Breast epithelium (tissue), 3 donors: ENCODE results near the gene LPCAT2.

ENCODE experiments used
- POLR2A ChIP-seq: fragments of 450-650 bp; IDR thresholded peaks from one replicate; pipeline ENCODE4 v1.6.1; 2016; ENCODE audit warnings: antibody characterized with exemption, mild to moderate bottlenecking, moderate library complexity
- POLR2AphosphoS5 ChIP-seq, 3 donors: sonication (generic); formaldehyde crosslinking; IDR thresholded peaks; one replicate each; pipeline ENCODE4 v1.6.1; 2017; ENCODE audit warnings: antibody characterized with exemption in 3 of 3
- TF ChIP-seq, protein P1 (sequence below), 3 donors: fragments of 450-650 bp; IDR thresholded peaks; one replicate each; pipeline ENCODE4 v1.5.1; 2016 to 2017; ENCODE audit warnings: antibody characterized with exemption in 3 of 3, mild to moderate bottlenecking in 3 of 3, moderate library complexity in 3 of 3

DNA sequence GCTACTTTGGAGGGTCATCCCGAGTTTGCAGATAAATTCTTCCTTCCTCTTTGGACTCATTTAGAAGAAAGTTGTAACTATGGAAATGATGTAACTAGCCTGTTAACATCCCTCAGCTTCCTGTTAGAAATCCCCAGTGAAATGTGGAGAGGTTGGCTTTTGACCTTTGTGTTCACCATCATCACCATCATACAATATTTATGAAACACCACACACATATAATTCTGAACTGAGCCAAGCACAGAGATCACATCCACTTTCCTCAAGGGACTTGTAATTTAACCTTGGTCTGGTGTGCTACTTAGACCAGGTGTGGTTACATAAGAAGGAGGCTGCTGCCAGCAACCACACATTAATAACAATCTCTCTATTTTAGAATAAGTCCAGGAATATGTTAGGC, 60.2 kb downstream of the LPCAT2 start:
- TF ChIP-seq, protein P1, sequence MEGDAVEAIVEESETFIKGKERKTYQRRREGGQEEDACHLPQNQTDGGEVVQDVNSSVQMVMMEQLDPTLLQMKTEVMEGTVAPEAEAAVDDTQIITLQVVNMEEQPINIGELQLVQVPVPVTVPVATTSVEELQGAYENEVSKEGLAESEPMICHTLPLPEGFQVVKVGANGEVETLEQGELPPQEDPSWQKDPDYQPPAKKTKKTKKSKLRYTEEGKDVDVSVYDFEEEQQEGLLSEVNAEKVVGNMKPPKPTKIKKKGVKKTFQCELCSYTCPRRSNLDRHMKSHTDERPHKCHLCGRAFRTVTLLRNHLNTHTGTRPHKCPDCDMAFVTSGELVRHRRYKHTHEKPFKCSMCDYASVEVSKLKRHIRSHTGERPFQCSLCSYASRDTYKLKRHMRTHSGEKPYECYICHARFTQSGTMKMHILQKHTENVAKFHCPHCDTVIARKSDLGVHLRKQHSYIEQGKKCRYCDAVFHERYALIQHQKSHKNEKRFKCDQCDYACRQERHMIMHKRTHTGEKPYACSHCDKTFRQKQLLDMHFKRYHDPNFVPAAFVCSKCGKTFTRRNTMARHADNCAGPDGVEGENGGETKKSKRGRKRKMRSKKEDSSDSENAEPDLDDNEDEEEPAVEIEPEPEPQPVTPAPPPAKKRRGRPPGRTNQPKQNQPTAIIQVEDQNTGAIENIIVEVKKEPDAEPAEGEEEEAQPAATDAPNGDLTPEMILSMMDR (IDR thresholded peaks at IDR 0.05) = no peak
- TF ChIP-seq POLR2AphosphoS5 (IDR thresholded peaks at IDR 0.05) (no peak), POLR2A (no peak)
